PC-9 (cell line): ENCODE measurements around the gene S1PR5.

ENCODE experiments used
- EZH2 ChIP-seq: fragments of 200-600 bp; sonication (generic); IDR thresholded peaks from 2 replicates; pipeline ENCODE4 v1.8.0; 2017; ENCODE audit warnings: antibody characterized with exemption, low read depth
- TF ChIP-seq, protein P1 (sequence below): fragments of 200-600 bp; sonication (generic); conservative IDR thresholded peaks from 2 replicates; pipeline ENCODE4 v1.6.1; 2017; ENCODE audit warnings: mixed run types, antibody characterized with exemption, mild to moderate bottlenecking, moderate library complexity

GRCh38 chr19:10553087-10553667, 35.9 kb upstream of the S1PR5 start:
- TF ChIP-seq, protein P1, sequence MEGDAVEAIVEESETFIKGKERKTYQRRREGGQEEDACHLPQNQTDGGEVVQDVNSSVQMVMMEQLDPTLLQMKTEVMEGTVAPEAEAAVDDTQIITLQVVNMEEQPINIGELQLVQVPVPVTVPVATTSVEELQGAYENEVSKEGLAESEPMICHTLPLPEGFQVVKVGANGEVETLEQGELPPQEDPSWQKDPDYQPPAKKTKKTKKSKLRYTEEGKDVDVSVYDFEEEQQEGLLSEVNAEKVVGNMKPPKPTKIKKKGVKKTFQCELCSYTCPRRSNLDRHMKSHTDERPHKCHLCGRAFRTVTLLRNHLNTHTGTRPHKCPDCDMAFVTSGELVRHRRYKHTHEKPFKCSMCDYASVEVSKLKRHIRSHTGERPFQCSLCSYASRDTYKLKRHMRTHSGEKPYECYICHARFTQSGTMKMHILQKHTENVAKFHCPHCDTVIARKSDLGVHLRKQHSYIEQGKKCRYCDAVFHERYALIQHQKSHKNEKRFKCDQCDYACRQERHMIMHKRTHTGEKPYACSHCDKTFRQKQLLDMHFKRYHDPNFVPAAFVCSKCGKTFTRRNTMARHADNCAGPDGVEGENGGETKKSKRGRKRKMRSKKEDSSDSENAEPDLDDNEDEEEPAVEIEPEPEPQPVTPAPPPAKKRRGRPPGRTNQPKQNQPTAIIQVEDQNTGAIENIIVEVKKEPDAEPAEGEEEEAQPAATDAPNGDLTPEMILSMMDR, result no peak
- TF ChIP-seq EZH2, result no peak
